ENCODE results near the gene GPR61. TPM values are rescaled to one million over a fixed set of nuclear protein-coding genes. Genes with fewer than 3 reads are reported as not detected.

The GPR61 gene
- total RNA-seq, 1 experiment from 2014 or later, result not detected

DNA sequence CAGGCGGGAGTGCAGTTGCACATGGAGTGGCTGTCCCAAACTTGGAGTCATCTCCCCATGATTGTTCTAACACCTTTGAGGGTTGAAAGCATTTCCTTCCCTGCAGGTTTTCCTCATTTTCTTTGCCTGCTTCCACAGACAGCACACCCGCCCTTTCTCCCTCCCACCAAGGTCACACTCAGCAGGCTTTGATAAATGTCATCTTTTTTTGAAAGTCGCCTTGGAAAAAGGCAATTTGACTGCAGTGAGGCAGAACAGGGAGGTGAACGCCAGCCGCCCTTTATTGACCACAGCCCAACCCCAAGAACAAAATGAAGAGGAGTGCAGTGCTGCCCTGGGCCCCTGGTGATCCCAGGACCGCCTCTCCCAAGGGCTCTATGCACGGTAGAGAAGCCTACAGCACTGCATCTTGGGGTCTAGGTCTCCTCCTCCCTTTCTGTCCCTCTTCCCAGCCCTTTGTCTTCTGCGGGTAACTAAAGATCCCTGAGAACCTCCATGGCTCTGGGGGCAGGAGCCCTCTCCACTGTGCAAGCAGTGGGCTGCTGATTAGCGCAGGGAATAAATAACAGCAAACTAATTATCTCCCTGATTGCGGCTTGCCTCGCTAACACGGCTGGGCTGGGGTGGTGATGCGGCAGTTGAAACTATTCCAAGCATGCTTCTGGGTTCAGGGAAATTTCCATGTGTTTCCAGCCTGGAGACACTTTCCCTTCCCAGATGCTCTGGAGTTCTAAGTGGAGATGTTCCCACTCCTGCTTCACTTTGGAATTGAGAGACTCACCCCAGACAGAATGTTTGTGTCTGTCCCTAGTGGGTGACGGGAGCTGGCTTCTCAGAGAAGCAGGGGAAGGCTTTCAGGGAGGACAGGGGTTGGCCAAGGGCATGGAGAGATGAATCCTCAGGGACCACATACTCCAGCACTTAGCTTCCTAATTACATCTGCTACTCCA lies 18.4 kb upstream of the GPR61 start:
- intact Hi-C loops (cut with micrococcal nuclease; ENCODE audit: unreplicated experiment), result no loop called here
- no peak overlapping the region for H2AFZ ChIP-seq
- H3K36me3 ChIP-seq (ENCODE audit: low read depth), result no peaks in the 10 kb centered on the region
- no peaks in the 10 kb centered on the region for H3K9me2 ChIP-seq (ENCODE audit: insufficient read depth)
- no peak for DNase-seq
- no peak for TF ChIP-seq EZH2 (IDR thresholded peaks at IDR 0.05; ENCODE audit: low read depth)
- TF ChIP-seq, protein P1, sequence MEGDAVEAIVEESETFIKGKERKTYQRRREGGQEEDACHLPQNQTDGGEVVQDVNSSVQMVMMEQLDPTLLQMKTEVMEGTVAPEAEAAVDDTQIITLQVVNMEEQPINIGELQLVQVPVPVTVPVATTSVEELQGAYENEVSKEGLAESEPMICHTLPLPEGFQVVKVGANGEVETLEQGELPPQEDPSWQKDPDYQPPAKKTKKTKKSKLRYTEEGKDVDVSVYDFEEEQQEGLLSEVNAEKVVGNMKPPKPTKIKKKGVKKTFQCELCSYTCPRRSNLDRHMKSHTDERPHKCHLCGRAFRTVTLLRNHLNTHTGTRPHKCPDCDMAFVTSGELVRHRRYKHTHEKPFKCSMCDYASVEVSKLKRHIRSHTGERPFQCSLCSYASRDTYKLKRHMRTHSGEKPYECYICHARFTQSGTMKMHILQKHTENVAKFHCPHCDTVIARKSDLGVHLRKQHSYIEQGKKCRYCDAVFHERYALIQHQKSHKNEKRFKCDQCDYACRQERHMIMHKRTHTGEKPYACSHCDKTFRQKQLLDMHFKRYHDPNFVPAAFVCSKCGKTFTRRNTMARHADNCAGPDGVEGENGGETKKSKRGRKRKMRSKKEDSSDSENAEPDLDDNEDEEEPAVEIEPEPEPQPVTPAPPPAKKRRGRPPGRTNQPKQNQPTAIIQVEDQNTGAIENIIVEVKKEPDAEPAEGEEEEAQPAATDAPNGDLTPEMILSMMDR (conservative IDR thresholded peaks at IDR 0.05), result no peak
- no peaks in the 10 kb centered on the region for H3F3A ChIP-seq (ENCODE audit: insufficient read depth, low read depth)
- no TSS peak for BruUV-seq (replicated peaks)
- peaks cover 35% of the 10 kb centered on the region; the same call in 1 of the 2 replicates for H3K27me3 ChIP-seq (ENCODE audit: insufficient read depth, low read depth)
- H3K9me3 ChIP-seq (ENCODE audit: insufficient read depth, low read depth), result no peaks in the 10 kb centered on the region
- H3K79me2 ChIP-seq (ENCODE audit: low read depth), result no peaks in the 10 kb centered on the region
- no peaks in the 10 kb centered on the region for H3K4me1 ChIP-seq (replicated peaks; ENCODE audit: insufficient read depth)
- ChIA-PET POLR2A (ENCODE audit: unreplicated experiment) (no interaction called here), CTCF (interaction anchor here (0.9 kb wide), 1 partner anchor 22 kb away, joined by 3 read pairs; no protein-coding TSS in a partner anchor)
- H3K4me3 ChIP-seq, result no peak overlapping the region
- no peak overlapping the region for H3K4me2 ChIP-seq
- H3K27ac ChIP-seq, result no peak overlapping the region
- H4K20me1 ChIP-seq (ENCODE audit: insufficient read depth), result no peaks in the 10 kb centered on the region

DNA sequence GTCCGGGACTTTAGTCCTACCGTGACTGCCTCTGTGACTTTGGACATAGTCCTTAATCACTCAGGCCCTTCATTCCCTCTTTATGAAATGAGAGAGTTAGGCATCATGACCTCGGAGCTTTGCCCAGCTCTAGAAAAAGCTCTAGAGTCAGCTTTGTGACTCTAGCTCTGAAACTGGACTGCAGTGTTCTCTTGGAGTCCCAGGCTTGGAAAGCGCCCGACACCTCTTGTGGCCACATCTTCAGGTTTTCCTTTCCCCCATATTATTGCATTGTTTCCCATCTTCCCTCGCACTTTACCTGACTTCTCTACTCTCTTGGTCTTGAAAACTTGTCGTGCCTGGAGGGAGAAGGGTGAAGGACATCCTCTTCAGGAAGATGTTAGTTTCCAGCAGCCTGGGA lies 17.6 kb upstream of the GPR61 start:
- ChIA-PET CTCF (interaction anchor here (0.9 kb wide), 1 partner anchor 23 kb away, joined by 3 read pairs; no protein-coding TSS in a partner anchor), POLR2A (ENCODE audit: unreplicated experiment) (no interaction called here)
- no peak for DNase-seq
- Histone ChIP-seq H3K4me1 (replicated peaks; ENCODE audit: insufficient read depth) (no peaks in the 10 kb centered on the region), H2AFZ (no peak overlapping the region), H3K4me3 (no peak overlapping the region), H4K20me1 (ENCODE audit: insufficient read depth) (no peaks in the 10 kb centered on the region), H3K9me2 (ENCODE audit: insufficient read depth) (no peaks in the 10 kb centered on the region), H3K79me2 (ENCODE audit: low read depth) (no peaks in the 10 kb centered on the region), H3K27me3 (ENCODE audit: insufficient read depth, low read depth) (peaks cover 41% of the 10 kb centered on the region), H3K9me3 (ENCODE audit: insufficient read depth, low read depth) (no peaks in the 10 kb centered on the region), H3K27ac (no peak overlapping the region), H3K4me2 (no peak overlapping the region), H3F3A (ENCODE audit: insufficient read depth, low read depth) (no peaks in the 10 kb centered on the region), H3K36me3 (ENCODE audit: low read depth) (no peaks in the 10 kb centered on the region)
- BruUV-seq (replicated peaks), result no TSS peak
- intact Hi-C loops (cut with micrococcal nuclease; ENCODE audit: unreplicated experiment), result no loop called here
- TF ChIP-seq, protein P1 (conservative IDR thresholded peaks at IDR 0.05), result no peak
- TF ChIP-seq EZH2 (IDR thresholded peaks at IDR 0.05; ENCODE audit: low read depth), result no peak

DNA sequence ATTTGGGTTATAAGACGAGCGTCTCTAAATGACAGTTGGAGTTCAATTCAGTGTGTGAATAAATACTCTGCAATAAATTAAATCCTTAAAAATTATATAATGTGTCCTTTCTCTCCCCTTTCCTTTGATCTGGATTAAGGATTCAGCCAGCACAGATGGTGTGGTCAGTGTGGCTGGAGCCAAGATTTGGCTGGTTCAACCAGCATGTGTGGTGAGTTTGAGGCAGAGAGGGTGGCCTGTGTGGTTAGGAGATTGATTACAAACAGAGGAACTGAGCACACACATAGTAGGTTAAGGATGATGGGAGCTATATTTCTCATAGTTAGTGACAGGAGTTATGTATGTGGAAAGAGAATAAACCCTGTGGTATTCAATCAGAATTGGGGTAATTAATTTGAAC lies 16.0 kb upstream of the GPR61 start:
- no peaks in the 10 kb centered on the region for H3K9me3 ChIP-seq (ENCODE audit: insufficient read depth, low read depth)
- H3K9me2 ChIP-seq (ENCODE audit: insufficient read depth), result no peaks in the 10 kb centered on the region
- H3K4me2 ChIP-seq, result no peak overlapping the region
- no TSS peak for BruUV-seq (replicated peaks)
- H3K4me3 ChIP-seq, result no peak overlapping the region
- ChIA-PET POLR2A (ENCODE audit: unreplicated experiment) (no interaction called here), CTCF (no interaction called here)
- no peaks in the 10 kb centered on the region for H3F3A ChIP-seq (ENCODE audit: insufficient read depth, low read depth)
- TF ChIP-seq, protein P1 (conservative IDR thresholded peaks at IDR 0.05), result no peak
- TF ChIP-seq EZH2 (IDR thresholded peaks at IDR 0.05; ENCODE audit: low read depth), result no peak
- H3K79me2 ChIP-seq (ENCODE audit: low read depth), result no peaks in the 10 kb centered on the region
- H2AFZ ChIP-seq, result no peak overlapping the region
- intact Hi-C loops (cut with micrococcal nuclease; ENCODE audit: unreplicated experiment), result no loop called here
- no peaks in the 10 kb centered on the region for H3K4me1 ChIP-seq (replicated peaks; ENCODE audit: insufficient read depth)
- H4K20me1 ChIP-seq (ENCODE audit: insufficient read depth), result no peaks in the 10 kb centered on the region
- no peak overlapping the region for H3K27ac ChIP-seq
- no peak for DNase-seq
- no peaks in the 10 kb centered on the region for H3K36me3 ChIP-seq (ENCODE audit: low read depth)
- peaks cover 47% of the 10 kb centered on the region for H3K27me3 ChIP-seq (ENCODE audit: insufficient read depth, low read depth)
